ENCODE data around the gene NFATC2IP.
A peak's percentile ranks its signal among the peaks of the same experiment; 100 is the strongest.
"Not testable (repeated sequence)": the region's sequence is repeated elsewhere in the genome, so short reads cannot be mapped to it uniquely, and the experiment has no call there.

The NFATC2IP gene

GRCh38 chr16:28926284-28926683 is 24.5 kb upstream of the NFATC2IP start:
- not testable (repeated sequence) for DNase-seq (ENCODE audit: low spot score)

DNA sequence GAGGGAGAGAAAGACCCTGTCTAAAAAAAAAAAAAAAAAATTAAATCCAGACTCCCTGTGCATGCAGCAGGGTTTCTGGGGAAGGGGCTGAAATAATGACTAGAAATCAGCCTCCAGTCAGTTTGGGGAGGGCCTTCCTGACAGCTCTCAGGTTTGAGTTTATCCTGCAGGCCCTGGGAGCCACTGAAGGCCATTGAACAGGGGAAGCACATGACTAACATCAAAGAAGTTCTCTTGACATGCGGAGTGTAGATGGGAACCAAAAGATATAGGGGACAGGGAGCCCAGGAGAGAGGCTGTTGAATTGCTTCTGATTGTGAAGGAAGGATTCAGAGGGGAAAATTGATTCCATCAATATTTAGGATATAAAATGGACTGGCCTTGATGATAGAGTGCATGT is 22.9 kb upstream of the NFATC2IP start:
- no peak for DNase-seq (ENCODE audit: low spot score)

DNA sequence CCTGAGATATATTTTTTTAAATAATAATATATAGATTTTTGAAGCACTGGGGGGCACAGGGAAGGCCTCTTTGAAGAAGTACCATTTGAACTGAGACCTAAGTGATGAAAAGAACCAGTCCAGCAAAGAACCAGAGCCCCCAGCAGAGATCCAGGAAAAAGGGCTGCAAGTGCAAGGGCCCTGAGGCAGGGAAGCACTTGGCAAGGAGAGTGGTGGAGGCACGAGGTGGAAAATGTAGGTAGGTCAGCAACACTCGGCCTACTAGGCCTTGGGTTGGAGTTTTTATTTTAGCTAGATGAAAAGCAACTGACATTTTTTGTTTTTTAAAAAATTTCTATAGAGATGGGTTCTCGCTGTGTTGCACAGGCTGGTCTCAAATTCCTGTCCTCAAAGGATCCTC is 20.5 kb upstream of the NFATC2IP start:
- no peak for DNase-seq (ENCODE audit: low spot score)

GRCh38 chr16:28930652-28931051 is 20.1 kb upstream of the NFATC2IP start:
- no peak for DNase-seq (ENCODE audit: low spot score)

- DNase-seq (ENCODE audit: low spot score) = no peak
Measured at GRCh38 chr16:28931801-28932225, 18.9 kb upstream of the NFATC2IP start, which contains the start of gene CD19. Gene CD19, plus strand, starts transcription at chr16:28931971. Its CDS starts 30 bp downstream, at chr16:28932001.

GRCh38 chr16:28932339-28933141 is 18.2 kb upstream of the NFATC2IP start:
- DNase-seq (ENCODE audit: low spot score) = no peak

DNA sequence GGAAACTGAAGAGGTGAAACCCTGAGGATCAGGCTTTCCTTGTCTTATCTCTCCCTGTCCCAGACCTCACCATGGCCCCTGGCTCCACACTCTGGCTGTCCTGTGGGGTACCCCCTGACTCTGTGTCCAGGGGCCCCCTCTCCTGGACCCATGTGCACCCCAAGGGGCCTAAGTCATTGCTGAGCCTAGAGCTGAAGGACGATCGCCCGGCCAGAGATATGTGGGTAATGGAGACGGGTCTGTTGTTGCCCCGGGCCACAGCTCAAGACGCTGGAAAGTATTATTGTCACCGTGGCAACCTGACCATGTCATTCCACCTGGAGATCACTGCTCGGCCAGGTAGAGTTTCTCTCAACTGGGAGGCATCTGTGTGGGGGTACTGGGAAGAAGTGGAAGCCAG is 17.6 kb upstream of the NFATC2IP start:
- no peak for DNase-seq (ENCODE audit: low spot score)

- DNase-seq (ENCODE audit: low spot score) = no peak
Measured at GRCh38 chr16:28935346-28935745, 15.4 kb upstream of the NFATC2IP start.

GRCh38 chr16:28935924-28936783 is 14.6 kb upstream of the NFATC2IP start:
- DNase-seq (ENCODE audit: low spot score) = peak; percentile 80

DNA sequence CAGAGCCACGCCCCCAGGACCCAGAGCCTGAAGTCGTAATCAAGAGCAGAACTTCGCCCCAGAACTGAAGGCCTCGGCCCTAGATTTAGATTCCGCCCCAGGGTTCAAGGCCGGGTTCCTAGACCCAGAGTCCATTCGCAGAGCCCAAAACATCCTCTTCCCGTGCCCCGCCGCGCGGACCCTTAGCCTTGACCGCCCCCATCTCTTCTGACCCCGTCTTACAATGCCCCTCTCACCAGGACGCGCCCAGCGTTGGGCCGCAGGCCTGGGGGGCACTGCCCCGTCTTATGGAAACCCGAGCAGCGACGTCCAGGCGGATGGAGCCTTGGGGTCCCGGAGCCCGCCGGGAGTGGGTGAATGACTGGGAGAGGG is 14.0 kb upstream of the NFATC2IP start:
- no peak for DNase-seq (ENCODE audit: low spot score)

GRCh38 chr16:28937222-28937876 is 13.4 kb upstream of the NFATC2IP start:
- no peak for DNase-seq (ENCODE audit: low spot score)

GRCh38 chr16:28938721-28939120 is 12.0 kb upstream of the NFATC2IP start:
- DNase-seq (ENCODE audit: low spot score) = no peak

GRCh38 chr16:28939825-28940224 is 10.9 kb upstream of the NFATC2IP start:
- DNase-seq (ENCODE audit: low spot score) = not testable (repeated sequence)

GRCh38 chr16:28943281-28943680 is 7.5 kb upstream of the NFATC2IP start:
- DNase-seq (ENCODE audit: low spot score) = no peak

GRCh38 chr16:28946681-28947080 is 4.1 kb upstream of the NFATC2IP start:
- DNase-seq (ENCODE audit: low spot score) = no peak

DNA sequence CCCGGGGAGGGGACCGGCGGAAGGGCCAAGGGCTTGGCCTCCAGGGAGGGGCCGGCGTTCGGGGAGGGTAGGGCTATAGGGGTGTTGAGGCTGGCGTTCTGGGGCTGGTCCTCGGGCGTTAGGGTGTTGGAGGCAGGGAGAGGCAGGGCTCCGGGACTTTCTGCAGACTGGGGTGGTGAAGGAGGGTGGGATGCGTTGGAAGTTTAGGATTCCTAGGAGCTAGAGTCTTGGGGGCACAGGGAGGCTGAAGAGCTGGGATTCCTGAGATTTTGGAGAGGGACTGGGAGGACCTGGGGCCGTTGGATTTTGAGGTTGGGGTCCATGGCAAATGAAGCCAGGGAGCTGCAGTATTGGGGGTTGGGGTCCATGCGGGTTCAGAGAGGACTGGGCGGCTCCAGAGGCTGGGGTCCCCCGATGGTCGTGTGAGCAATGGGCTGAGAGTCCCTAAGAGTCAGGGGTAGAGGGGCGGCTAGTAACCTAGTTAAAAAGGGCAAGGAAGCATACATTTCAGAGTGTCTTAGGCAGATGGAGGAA is 740 bp downstream of the NFATC2IP start:
- DNase-seq (ENCODE audit: low spot score) = peak; percentile 6

DNA sequence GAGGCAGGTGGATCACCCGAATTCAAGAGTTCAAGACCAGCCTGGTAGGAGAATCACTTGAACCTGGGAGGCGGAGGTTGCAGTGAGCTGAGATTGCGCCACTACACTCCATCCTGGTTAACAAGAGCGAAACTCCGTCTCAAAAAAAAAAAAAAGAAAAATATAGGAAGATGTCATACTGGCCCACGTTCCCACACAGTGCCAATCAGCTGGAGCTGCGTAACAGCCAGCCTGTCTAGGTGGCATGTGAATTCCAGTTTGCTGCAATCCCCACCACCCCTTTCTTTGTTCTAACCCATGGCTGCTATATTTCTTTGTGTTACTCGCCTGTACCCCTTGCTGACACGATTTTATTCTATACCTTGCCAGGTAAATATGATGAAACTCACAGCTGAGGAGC is 7.5 kb downstream of the NFATC2IP start:
- DNase-seq (ENCODE audit: low spot score) = no peak

- no peak for DNase-seq (ENCODE audit: low spot score)
Measured at GRCh38 chr16:28958836-28959235, 8.1 kb downstream of the NFATC2IP start.

- DNase-seq (ENCODE audit: low spot score) = no peak
Measured at GRCh38 chr16:28964072-28964471, 13.3 kb downstream of the NFATC2IP start.

GRCh38 chr16:28964496-28964895 is 13.8 kb downstream of the NFATC2IP start:
- DNase-seq (ENCODE audit: low spot score) = no peak

- no peak for DNase-seq (ENCODE audit: low spot score)
Measured at GRCh38 chr16:28967156-28967555, 16.4 kb downstream of the NFATC2IP start.

DNA sequence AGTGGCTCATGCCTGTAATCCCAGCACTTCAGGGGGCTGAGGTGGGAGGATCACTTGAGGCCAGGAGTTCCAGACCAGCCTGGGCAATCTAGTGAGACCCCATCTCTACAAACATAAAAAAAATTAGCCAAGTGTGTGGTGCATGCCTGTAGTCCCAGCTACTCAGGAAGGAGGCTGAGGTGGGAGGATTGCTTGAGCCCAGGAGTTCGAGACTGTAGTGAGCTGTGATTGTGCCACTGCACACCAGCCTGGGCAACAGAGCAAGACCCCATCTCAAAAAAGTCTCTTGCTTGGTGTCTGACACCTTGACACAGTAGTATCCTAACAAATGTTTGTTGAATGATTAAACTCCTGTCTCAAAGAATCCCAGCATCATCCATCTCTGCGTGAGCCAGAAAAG is 19.0 kb downstream of the NFATC2IP start:
- not testable (repeated sequence) for DNase-seq (ENCODE audit: low spot score)

Measured in CD4-positive, alpha-beta T cell treated with Interleukin-2 at 100 ng/mL for 4 hours (primary cell).